Measurements from ENCODE around the gene TXNL4A. TPM values are rescaled to one million over a fixed set of nuclear protein-coding genes. Genes with fewer than 3 reads are reported as not detected.
A peak's percentile ranks its signal among the peaks of the same experiment; 100 is the strongest.

The TXNL4A gene, protein sequence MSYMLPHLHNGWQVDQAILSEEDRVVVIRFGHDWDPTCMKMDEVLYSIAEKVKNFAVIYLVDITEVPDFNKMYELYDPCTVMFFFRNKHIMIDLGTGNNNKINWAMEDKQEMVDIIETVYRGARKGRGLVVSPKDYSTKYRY
- total RNA-seq = 100 to 1,000 TPM in 4 of 9 donors, 10 to 100 TPM in 5; 26.5 to 148 (median 84.3) TPM
- polyA plus RNA-seq = 100 to 1,000 TPM in 1 of 3 donors, 10 to 100 TPM in 2; 79.6 to 128 (median 98.6) TPM
- long read RNA-seq, donor 1, transcript TXNL4A-201 (3 exons, 3,504 nt) = major isoform, 72 of 88 reads
- long read RNA-seq, donor 1, partial matches to known transcripts = 0 of 88 reads
- long read RNA-seq, donor 1, other reads (novel, unspliced or antisense) = 9 of 88 reads
- long read RNA-seq, donor 2, transcript TXNL4A-201 (3 exons, 3,504 nt) = major isoform, 32 of 45 reads
- long read RNA-seq, donor 2, partial matches to known transcripts = 10 of 45 reads
- long read RNA-seq, donor 2, other reads (novel, unspliced or antisense) = 0 of 45 reads
- long read RNA-seq, donor 3, transcript TXNL4A-201 (3 exons, 3,504 nt) = major isoform, 49 of 61 reads
- long read RNA-seq, donor 3, partial matches to known transcripts = 0 of 61 reads
- long read RNA-seq, donor 3, other reads (novel, unspliced or antisense) = 6 of 61 reads
- long read RNA-seq, donor 4, partial matches to known transcripts = 1 of 5 reads
- long read RNA-seq, donor 4, other reads (novel, unspliced or antisense) = 1 of 5 reads
- long read RNA-seq, donor 5, transcript TXNL4A-201 (3 exons, 3,504 nt) = major isoform, 95 of 115 reads
- long read RNA-seq, donor 5, partial matches to known transcripts = 1 of 115 reads
- long read RNA-seq, donor 5, other reads (novel, unspliced or antisense) = 13 of 115 reads
- long read RNA-seq, donor 6, transcript TXNL4A-201 (3 exons, 3,504 nt) = major isoform, 9 of 13 reads
- long read RNA-seq, donor 6, partial matches to known transcripts = 1 of 13 reads
- long read RNA-seq, donor 6, other reads (novel, unspliced or antisense) = 1 of 13 reads
- long read RNA-seq, donor 7, transcript TXNL4A-201 (3 exons, 3,504 nt) = major isoform, 30 of 34 reads
- long read RNA-seq, donor 7, partial matches to known transcripts = 0 of 34 reads
- long read RNA-seq, donor 7, other reads (novel, unspliced or antisense) = 0 of 34 reads
- long read RNA-seq, donor 8, transcript TXNL4A-201 (3 exons, 3,504 nt) = major isoform, 50 of 76 reads
- long read RNA-seq, donor 8, partial matches to known transcripts = 0 of 76 reads
- long read RNA-seq, donor 8, other reads (novel, unspliced or antisense) = 18 of 76 reads
- long read RNA-seq, donor 9, transcript TXNL4A-201 (3 exons, 3,504 nt) = major isoform, 39 of 42 reads
- long read RNA-seq, donor 9, partial matches to known transcripts = 0 of 42 reads
- long read RNA-seq, donor 9, other reads (novel, unspliced or antisense) = 0 of 42 reads
- long read RNA-seq, donor 10, transcript TXNL4A-201 (3 exons, 3,504 nt) = major isoform, 36 of 38 reads
- long read RNA-seq, donor 10, partial matches to known transcripts = 0 of 38 reads
- long read RNA-seq, donor 10, other reads (novel, unspliced or antisense) = 0 of 38 reads

DNA sequence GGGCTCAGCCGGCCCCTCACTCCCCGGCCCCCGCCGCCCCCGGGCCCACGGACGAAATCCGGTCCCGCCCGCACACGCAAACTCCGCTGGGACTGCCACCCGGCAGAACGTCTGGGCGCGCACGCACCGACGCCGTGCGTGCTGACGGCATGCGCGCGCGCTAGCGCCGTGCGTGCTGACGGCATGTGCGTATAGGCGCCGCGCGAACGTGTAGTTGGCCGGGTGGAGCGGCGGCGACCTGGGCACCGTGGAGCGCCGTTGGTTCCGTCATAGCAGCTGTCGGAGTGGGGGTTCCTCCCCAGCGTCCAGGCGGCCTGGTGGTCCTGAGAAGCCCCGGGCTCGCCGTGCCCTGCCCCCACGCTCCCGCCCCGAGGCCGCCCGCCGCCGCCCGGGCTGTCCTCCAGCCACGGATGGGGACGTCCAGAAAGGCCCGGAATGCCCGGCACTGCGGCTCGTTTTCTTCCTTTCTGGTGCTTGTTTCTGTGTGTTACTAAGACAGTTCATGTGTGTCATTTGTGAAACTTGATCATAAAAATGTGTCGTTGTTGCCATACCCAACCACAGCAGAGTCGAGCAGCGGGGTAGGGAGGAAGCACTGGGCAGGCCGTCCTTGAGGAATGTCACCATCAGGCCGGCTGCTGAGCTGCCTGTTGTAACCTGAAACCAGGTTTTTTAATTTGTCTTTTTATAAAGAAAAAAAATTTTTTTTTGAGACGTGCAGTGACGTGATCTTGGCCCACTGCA lies at the start of gene TXNL4A:
Gene TXNL4A, minus strand, starts transcription at position 113 of the 744 bp plus-strand sequence. CDS start 171 bp downstream, outside the sequence.
- WGBS, 4 donors = 0 to 2% (median 0%) methylated on average over 10 to 71 of the region's 71 CpGs
- Histone ChIP-seq H3K4me3 (peak within 1 kb of the TSS; percentile 71 to 94 (median 84)), H3K9me3 (replicated peaks in 1 of 3) (no peaks in the 10 kb centered on the region), H3K4me1 (replicated peaks in 1 of 2) (peaks cover 9 to 31% of the 10 kb centered on the region in 2 donors), H3K27ac (peak within 1 kb of the TSS; percentile 94 to 99 (median 99)), H3K27me3 (no peaks in the 10 kb centered on the region), H3K36me3 (replicated peaks in 1 of 2) (no peaks in the 10 kb centered on the region)
- intact Hi-C loops (cut with DNase I) = loop anchor here in 1 of 2 donors (5.0 kb wide), 1 partner anchor 44 kb away; the partner anchor contains the start of gene RBFA
- DNase-seq = peak; percentile 84 to 93 (median 86)
- TF ChIP-seq, protein P1, sequence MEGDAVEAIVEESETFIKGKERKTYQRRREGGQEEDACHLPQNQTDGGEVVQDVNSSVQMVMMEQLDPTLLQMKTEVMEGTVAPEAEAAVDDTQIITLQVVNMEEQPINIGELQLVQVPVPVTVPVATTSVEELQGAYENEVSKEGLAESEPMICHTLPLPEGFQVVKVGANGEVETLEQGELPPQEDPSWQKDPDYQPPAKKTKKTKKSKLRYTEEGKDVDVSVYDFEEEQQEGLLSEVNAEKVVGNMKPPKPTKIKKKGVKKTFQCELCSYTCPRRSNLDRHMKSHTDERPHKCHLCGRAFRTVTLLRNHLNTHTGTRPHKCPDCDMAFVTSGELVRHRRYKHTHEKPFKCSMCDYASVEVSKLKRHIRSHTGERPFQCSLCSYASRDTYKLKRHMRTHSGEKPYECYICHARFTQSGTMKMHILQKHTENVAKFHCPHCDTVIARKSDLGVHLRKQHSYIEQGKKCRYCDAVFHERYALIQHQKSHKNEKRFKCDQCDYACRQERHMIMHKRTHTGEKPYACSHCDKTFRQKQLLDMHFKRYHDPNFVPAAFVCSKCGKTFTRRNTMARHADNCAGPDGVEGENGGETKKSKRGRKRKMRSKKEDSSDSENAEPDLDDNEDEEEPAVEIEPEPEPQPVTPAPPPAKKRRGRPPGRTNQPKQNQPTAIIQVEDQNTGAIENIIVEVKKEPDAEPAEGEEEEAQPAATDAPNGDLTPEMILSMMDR (IDR thresholded peaks at IDR 0.05) = no peak
- TF ChIP-seq POLR2A (IDR thresholded peaks at IDR 0.05) = peak; percentile 80 to 90

DNA sequence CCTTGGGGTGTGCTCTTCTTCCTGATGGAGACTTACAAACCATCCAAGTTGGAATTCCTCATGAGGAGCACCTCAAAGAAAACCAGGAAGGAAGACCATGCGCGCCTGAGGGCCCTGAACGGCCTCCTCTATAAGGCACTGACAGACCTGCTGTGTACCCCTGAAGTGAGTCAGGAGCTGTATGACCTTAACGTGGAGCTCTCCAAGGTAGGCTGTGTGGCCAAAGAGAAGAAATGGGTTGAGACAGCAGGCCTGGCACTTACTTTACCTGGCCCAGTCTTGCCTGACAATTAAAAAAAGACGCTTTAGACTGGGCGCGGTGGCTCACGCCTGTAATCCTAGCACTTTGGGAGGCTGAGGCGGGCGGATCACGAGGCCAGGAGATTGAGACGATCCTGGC lies 48.9 kb upstream of the TXNL4A start:
- H3K9me3 ChIP-seq (replicated peaks in 1 of 3) = no peaks in the 10 kb centered on the region
- TF ChIP-seq, protein P1 (IDR thresholded peaks at IDR 0.05) = no peak
- TF ChIP-seq POLR2A (IDR thresholded peaks at IDR 0.05) = no peak
- peaks cover 11 to 25% of the 10 kb centered on the region in 2 donors for H3K4me1 ChIP-seq (replicated peaks in 1 of 2)
- intact Hi-C loops (cut with DNase I) = loop anchor here in 1 of 2 donors (5.0 to 10.0 kb wide), 2 partner anchors 70 to 352 kb away; partner anchors contain the start of gene ADNP2
- no peak overlapping the region for H3K27ac ChIP-seq
- peaks cover 0 to 3% of the 10 kb centered on the region in 2 donors for H3K36me3 ChIP-seq (replicated peaks in 1 of 2)
- H3K27me3 ChIP-seq = no peaks in the 10 kb centered on the region
- no peak overlapping the region for H3K4me3 ChIP-seq
- DNase-seq = no peak
- WGBS, 4 donors = 93 to 97% (median 95%) methylated on average over 12 of the region's 12 CpGs

DNA sequence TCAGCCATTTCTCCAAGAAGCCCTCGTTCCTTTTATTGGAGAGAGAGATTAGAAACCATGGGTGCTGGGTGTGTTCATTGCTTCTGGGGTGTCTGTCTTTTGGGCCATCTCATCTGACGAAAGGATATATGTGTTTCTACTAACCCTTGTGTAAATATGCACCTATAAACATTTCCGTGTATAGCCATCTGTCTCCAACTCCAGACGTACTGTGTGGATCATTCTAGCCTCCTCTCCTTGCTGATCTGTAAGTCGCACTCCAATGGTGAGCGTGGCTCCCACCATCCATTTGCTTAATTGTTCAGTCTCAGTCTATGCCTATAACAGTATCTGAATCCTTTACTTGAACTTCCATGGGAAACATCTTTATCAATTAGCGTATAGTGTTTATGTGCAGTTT lies 47.6 kb upstream of the TXNL4A start:
- no peak overlapping the region for H3K27ac ChIP-seq
- TF ChIP-seq, protein P1 (IDR thresholded peaks at IDR 0.05) = no peak
- no peak for TF ChIP-seq POLR2A (IDR thresholded peaks at IDR 0.05)
- intact Hi-C loops (cut with DNase I) = loop anchor here in 1 of 2 donors (5.0 to 10.0 kb wide), 2 partner anchors 71 to 351 kb away; partner anchors contain the start of gene ADNP2
- no peak for DNase-seq
- H3K27me3 ChIP-seq = no peaks in the 10 kb centered on the region
- H3K36me3 ChIP-seq (replicated peaks in 1 of 2) = peaks cover 0 to 3% of the 10 kb centered on the region in 2 donors
- peaks cover 11 to 25% of the 10 kb centered on the region in 2 donors for H3K4me1 ChIP-seq (replicated peaks in 1 of 2)
- H3K4me3 ChIP-seq = no peak overlapping the region
- no peaks in the 10 kb centered on the region for H3K9me3 ChIP-seq (replicated peaks in 1 of 3)
- WGBS, 4 donors = 94 to 97% (median 96%) methylated on average over 7 of the region's 7 CpGs
